GM21526 (cell line): Measurements from ENCODE around the gene RAD52.

Experiments used
- ATAC-seq: cut with Tn5 transposase; IDR thresholded peaks from one replicate; pipeline ENCODE4 v1.9.1; 2021; ENCODE audit warnings: moderate library complexity; ENCODE audit not compliant: unreplicated experiment, low FRiP score

The RAD52 gene

DNA sequence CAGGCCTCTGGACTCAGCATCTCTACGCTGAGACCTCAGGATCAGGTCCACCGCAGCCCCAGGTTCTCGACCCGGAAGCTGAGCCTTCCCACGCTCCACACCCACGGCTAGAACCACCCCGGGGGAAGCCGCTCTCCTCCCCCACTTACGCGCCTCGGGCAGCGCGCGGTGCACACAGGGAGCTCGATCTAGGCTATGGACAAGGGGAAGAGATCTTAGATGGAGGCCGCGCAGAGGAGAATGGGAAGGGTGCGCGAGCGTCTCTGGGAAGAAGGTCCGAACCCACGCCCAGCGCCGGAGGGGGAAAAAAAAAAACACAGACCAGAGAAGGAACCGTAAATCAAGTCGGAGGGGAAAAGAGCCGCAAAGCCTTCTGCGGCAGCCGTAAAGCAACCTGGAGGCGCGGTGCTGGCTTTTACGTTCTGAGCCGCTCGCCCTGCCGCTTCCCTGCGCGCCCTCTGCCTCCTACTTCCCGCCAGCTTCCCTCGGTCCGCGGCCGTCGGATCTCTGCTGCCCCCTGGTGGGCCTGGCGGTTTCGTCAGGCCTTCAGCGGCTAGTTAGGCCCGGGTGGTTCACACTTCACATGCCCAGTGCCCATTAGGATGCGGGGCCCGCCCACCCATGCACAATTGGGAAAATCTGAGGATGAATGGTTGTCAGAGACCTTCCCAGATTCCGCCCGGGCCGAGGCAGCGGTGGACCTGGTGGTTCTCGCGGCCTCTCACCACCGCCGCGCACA lies at the start of gene RAD52:
TSS of gene RAD52 (minus strand) at position 242 of the 739 bp plus-strand sequence. CDS start 16,636 bp downstream, outside the sequence.
- peak; percentile 77 for ATAC-seq

DNA sequence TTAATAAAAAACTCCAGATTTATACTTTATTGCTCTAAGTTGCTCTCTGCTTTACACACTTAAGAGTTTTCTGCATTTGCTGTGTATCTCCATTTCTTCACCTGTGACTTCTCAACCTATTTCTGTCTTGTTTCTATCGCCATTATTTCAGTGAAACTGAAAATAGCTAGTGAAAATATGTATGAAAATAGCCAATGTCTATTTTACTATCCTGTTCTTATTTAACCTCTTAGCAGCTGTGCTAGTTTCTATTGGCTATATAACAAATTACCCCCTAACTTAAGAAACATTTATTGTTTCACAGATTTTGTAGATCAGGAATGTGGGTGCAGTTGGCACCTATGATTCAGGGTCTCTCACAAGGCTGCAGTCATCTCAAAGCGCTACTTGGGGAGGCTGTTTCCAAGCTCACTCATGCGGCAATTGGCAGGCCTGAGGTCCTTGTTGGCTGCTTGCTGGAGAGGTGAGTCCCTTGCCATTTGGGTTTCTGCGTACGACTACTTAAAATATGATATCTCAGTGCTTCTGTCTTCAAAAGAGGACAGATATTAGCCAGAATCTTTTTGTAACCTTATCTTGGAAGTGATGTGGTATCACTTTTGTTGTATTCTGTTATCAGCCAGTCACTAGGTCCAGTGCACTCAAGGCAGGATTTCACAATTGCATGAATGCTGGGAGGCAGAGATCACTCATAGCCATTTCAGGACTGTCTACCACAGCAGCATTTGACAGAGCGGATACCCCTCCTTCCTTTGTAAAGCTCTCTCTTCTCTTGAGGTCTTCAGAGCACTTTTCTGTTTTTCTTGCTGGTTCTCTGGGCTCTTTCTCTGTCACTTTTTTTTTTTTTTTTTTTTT lies 48.8 kb upstream of the RAD52 start:
- peak; percentile 72 for ATAC-seq

DNA sequence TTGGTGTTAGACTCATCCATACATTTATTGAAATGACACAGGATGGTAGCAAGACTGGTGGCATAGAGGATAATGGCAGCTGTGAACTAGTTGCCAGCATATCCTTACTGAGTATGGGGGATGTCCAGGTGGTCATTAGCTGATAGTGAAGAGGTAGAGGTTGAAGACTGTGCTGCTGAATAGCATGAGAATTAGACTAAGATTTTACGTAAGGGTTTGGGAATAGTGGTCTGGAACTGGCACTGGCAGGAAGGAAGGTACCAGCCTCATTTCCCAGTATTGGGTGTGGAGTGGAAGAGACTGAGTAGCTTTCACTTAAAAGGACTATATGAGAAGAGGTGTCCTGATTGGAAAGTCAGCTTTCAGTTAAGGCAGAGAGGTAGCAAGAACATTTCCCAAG lies 48.0 kb upstream of the RAD52 start:
- peak; percentile 18 for ATAC-seq

DNA sequence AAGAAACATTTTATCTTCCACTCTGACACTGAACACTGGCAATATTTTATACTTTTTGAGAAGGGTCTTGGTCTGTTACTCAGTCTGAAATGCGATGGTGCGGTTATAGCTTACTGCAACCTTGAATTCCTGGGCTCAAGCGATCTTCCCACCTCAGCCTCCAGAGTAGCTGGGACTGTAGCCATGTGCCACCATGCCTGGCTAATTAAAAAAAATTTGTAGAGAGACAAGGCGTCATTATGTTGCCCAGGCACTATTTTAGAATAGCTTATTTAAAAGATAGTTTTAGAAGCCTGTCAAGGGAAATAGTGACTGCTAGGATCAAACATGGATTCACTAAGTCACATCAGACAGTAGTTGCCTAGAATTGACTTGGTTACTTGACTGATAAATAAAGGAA lies 47.4 kb upstream of the RAD52 start:
- ATAC-seq = no peak

DNA sequence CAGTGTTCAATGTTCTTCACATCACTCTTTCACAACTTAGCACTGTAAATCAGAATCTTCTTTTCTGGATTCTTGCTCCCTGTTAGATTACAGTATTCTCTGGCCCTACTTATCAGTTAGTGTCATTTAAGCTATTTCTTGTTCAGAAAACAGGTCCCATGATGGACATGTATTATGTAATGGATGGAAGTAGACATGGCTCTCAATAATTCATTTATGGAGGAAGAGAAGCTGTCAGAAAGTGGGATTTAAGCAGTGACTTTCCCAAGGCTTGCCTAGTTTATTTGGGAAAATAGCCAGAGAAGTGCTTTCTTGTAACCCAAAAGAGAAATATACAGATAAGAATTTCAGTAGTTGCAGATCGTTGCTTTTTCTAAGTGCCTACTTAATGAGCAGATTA lies 43.2 kb upstream of the RAD52 start:
- ATAC-seq = no peak

DNA sequence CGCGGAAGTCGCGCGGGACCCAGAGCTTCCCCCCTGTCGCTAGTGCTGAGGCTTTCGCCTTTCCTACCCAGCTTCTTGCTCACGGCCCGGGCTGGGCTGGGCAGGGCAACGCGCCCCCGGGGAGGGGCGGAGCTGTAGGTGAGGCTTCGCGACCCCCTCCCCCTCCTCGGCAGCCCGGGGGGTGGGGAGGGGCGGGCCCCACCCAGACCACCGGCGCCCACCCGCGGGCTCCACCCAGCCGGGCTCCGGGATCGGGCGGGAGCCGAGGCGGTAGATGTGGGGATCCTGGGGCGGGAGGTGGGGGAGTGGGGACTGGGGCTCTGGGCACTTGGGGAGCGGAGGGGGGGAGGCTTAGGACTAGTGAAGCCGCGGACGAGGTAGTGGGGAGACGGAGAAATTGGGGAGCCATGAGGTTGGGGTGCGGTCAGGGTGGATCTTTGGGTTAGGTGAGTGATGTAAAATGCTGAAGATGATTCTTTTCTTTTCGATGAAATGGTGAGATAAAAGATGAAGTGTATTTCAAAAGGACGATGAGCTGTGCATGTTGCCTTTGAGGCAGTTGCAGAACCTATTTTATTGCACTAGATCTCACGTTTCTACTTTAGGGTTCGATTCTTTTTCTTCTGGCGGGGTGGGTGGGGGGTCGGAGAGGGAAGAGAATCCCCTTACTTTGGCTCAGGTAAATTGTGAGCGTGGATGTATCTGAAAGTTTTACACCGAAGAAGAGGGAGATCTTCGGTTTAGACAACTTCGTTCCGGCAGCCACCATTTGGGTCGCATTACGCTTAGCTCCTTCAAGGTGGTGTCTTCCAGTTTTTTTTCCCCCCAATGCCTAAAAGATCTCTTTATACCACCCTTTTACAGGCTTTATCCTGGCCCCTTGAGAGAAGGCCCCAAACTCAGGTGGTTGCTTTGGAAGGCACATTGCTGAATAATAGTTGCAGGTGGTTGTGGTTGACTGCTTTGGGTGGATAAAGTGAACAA lies 42.1 kb upstream of the RAD52 start:
- peak; percentile 23 for ATAC-seq

DNA sequence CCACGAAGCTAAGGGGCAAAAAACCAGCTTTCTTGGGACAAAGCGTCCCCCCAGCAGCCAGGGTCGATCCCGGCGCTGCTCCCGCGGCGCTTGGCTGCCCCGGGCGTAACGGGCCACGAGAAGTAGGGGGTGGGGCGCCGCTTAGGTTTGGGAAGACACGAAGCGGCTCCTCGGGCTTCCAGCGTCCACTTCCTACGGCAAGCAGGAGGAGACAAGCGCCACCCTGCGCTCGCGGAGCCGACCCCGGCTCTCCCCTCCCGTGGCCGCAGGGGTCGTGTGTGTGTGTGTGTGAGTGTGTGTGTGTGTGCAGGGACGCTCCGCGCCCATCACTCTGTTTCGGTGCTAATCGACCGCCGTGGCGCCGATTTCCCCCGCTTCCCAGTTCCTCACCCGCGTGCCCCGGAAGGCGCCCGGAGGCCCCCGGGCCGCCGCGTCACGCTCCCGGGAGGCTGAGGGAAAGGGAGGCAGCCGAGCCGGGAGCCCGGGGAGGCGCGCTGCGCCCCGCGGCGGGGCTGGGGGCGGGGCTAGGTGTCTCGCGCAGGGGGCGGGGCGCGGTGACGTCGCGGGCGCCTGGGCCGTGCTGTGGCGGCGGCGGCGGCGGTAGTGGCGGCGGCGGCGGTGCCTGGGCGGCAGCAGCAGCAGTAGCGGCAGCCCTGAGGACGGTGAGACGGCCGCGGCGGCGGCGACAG lies 41.3 kb upstream of the RAD52 start, which contains the start of gene ERC1:
TSS of gene ERC1 (plus strand) at position 563 of the 689 bp plus-strand sequence. CDS start 36,681 bp downstream, outside the sequence.
- peak; percentile 67 for ATAC-seq

DNA sequence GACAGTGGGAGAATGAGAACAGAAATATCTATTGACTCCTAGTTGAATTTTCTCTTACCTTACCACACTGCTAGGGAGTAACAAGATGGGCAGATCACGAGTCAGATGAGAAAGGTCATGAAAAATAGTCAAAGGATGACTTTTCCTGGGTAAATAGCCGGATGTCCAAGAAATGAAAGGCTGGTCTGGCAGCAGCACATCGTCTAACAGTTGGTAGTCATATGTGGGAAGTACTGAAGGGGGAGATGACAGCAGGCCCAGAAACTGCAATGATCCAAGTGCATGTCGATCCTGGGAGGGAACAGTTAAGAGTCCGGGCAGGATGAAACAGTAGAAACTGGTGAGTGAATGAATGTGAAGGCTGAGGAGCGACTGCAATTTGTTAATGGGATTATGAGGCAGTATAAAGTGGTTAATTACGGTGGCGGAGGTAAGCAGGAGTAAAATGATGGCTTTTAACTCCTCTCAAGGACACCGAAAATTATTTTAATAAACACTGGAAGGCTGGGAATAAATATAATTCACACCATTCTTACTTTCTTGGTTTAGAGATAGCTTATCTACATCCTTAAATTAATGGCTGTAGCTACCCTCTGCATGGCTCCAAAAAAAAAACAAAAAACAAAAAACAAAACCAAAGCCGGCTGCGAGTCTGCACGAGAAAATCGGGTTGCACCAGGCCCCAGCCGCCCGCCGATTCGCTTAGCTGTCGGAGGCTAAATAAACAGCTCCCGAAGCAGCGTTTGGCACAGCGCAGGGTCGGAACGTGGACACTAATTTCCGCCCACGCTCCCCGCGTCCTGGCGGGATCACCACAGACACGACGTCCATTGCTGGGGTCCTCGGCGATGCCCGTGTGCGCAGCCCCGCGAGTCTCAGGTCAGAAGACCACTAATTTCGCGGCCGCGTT lies 40.5 kb upstream of the RAD52 start:
- no peak for ATAC-seq

DNA sequence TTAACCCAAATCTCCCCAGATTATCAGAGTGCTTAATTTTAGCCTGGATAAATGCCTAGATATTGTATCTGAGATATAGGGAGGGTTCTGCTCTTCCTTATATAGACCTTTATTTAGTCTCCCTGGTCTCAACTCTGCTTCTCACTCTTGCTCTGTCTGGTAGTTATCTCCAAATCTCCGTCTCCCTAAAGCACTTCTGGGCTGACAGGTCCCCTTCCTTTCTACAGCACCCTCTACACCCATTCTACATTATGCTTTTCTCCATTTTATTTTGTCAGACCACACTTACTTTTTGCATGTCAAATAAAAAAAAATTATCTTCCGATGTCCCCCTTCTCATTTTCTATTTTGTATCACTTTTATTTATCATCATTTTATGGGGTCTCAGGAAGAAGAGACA lies 39.6 kb upstream of the RAD52 start:
- ATAC-seq = no peak

DNA sequence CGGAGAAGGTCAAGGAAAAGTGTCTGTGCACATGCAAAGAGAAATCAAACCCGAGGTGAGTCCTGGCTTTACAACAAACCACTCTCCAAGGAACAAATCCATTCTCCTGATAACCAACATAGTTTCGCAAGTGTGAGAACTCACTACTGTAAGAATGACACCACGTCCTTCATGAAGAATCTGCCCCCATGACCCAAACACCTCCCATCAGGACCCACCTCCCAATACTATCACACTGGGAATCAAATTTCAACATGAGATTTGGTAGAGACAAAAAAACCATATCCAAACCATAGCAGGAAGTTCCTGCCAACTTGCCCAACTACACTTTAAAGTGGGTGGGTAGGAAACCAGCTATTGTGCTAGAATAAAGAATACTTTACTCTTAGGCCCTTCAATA lies 39.2 kb upstream of the RAD52 start:
- ATAC-seq = no peak

DNA sequence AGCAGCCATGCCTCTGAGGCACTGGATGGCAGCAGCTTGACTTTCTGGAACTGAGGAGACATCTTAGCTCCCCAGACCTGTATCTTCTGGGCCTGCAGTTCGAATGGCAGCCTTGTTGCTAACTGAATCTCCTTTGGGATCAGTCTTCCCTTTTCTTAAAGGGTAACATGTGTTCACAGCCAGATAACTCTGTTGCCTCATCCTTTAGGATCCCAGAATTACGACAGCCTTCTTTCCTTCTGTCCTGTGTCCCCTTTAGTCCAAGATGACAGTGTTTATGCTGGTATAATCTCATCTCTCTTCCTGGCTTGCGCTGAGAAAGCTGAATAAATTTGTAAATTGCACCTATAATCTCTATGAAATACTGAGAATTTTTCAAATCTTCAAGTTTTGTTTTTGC lies 32.5 kb upstream of the RAD52 start:
- no peak for ATAC-seq

DNA sequence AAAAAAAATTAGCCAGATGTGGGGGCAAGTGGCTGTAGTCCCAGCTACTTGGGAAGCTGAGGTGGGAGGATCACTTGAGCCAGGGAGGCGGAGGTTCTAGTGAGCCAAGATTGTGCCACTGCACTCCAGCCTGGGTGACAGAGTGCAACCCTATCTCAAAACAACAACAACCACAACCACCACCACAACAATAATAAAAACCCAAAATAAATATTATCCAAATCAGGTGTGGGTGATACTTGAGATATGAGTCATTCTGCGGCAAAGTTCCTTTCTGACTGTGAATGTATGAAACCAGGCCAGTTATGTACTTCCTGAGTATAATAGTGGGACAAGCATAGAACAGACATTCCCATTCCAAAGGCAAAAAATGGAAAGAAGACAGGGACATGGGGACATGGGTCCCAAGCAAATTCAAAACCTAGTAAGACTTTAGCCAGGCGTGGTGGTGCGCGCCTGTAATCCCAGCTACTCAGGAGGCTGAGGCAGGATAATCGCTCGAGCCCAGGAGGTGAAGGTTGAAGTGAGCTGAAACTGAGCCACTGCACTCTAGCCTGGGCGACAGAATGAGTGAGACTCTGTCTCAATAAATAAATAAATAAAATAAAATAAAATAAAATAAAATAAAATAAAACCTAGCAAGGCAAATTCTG lies 31.8 kb upstream of the RAD52 start:
- no peak for ATAC-seq

DNA sequence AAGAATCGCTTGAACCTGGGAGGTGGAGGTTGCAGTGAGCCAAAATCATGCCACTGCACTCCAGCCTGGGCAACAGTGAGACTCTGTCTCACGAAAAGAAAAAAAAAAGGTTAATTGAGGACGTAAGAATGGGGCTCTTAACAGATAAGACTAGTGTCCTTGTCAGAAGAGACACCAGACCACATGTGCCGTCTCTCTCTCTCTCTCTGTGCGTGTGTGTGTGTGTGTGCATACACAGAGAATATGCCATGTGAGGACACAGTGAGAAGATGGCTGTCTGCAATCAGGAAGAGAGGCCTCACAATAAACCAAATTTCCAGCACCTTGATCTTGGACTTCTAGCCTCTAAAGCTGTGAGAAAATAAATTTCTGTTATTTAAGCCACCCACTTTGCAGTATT lies 29.9 kb upstream of the RAD52 start:
- ATAC-seq = no peak

DNA sequence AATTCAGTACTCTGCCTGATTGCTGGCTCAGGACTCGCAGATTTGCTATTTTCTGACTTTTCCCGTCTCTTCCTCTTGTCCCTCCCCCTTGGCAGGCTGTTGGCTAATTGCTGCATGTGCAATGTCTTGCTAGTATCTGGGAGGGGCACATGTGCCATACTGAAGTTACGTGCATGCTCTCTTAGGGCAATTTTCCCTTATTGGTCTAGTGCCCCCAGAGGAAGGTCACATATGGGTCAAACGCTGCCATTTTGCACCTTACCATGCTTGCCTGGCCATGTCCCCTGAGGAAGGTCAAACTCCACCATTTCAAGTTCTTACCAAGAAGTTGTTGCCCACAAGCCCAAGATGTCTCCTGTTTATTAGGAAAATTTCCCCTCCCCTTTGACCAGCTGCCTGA lies 27.7 kb upstream of the RAD52 start:
- no peak for ATAC-seq

DNA sequence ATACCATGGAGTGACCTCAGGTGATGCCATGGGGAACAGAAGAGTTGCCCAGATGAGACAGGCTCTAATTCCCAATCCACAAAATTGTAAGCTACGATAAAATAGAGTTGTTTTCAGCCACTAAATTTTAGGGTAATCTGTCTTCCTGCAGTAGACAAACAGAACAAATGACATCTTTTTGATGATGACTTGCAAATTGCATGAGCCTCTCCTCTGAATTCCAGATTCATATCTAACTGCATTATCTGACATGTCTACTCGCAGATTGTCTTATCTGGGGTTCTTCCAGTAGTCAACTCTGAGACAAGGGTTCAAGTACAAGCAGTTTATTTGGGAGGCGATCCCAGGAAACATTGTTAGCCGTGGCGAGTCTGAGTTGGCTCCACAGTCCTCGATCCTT lies 27.1 kb upstream of the RAD52 start:
- no peak for ATAC-seq

DNA sequence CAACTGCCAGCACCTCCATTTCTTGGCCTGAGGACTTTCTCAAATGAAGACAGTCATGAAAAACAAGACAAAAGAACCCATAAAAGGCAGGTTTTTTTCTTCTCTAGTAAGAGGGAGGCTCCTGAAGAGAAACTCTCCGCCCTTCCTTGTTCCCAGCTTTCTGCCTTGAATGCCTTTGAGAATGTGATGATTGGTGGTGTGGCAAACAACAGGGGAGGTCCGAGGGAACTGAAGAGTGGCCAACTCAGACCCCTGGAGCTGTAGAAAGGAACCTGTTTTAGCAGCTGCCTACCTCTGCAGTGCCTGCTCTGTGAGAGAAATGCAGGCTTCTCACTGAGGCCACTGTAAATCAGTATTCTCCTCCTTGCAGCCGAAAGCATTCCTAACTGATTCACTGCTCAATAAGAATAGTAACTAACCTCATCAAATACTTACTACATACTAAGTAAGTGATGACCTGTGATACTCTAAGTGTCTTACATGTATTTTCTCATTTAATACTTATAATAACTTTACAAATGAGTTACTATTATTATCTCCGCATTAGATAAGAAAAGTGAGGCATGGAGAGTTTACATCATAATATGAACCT lies 24.9 kb upstream of the RAD52 start:
- no peak for ATAC-seq

DNA sequence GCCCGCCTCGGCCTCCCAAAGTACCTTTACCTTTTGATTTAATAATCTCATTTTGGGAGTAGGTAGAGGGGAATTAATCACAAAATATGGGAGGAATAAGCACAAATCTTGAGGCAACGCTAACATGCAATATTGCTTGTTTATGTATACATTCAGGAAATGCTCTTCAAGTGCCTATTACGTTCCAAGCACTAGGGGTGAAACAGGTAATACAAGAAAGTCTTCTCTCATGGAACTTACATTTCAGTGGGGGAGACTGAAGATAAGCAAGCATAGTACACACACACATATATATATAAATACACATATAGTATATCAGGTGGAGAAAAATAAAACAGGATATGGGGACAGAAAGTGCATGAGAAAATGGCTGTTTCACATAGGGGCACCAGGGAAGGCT lies 22.5 kb upstream of the RAD52 start:
- ATAC-seq = no peak

DNA sequence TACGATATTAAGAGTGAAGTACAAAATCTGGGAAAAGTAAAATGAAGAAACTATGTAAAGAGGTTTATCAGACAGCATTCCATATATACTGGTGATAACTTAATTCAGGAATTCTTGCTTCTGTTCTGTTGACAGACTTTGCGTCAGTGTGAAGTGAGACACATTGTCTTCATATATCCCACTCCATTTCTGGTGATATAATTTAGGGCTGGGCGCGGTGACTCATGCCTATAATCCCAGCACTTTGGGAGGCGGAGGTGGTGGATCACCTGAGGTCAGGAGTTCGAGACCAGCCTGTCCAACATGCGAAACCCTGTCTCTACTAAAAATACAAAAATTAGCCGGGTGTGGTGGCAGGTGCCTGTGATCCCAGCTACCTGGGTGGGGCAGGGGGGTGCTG lies 20.3 kb upstream of the RAD52 start:
- no peak for ATAC-seq
